Neuronal stem cell (in vitro differentiated cells): ENCODE data around the gene MFAP2.
A peak's percentile ranks its signal among the peaks of the same experiment; 100 is the strongest.
"Not testable (repeated sequence)": the region's sequence is repeated elsewhere in the genome, so short reads cannot be mapped to it uniquely, and the experiment has no call there.

Source experiments
- DNase-seq: peaks from one replicate; pipeline ENCODE4 v3.0.0-alpha.2; 2013; ENCODE audit warnings: low spot score
- H2AFZ ChIP-seq: one replicate; pipeline ENCODE4 v1.6.1; 2013; ENCODE audit warnings: mild to moderate bottlenecking, low read length, inconsistent platforms
- H2AK5ac ChIP-seq: 2 replicates; pipeline ENCODE4 v1.6.1; 2013; ENCODE audit warnings: low read depth, mild to moderate bottlenecking, inconsistent platforms, low read length, moderate library complexity, mixed read lengths
- H2BK120ac ChIP-seq: 2 replicates; pipeline ENCODE4 v1.6.1; 2013; ENCODE audit warnings: low read depth, mild to moderate bottlenecking, inconsistent platforms, low read length, moderate library complexity, mixed read lengths
- H2BK12ac ChIP-seq: one replicate; pipeline ENCODE4 v1.6.1; 2013; ENCODE audit warnings: low read length, inconsistent platforms
- H2BK15ac ChIP-seq: 2 replicates; pipeline ENCODE4 v1.6.1; 2013; ENCODE audit warnings: mild to moderate bottlenecking, low read length, inconsistent platforms, mixed read lengths
- H2BK5ac ChIP-seq: one replicate; pipeline ENCODE4 v1.6.1; 2013; ENCODE audit warnings: inconsistent platforms, mild to moderate bottlenecking, low read length, moderate library complexity
- H3K14ac ChIP-seq: one replicate; pipeline ENCODE4 v1.6.1; 2013; ENCODE audit warnings: low read length, inconsistent platforms
- H3K18ac ChIP-seq: 2 replicates; pipeline ENCODE4 v1.6.1; 2013; ENCODE audit warnings: low read length, inconsistent platforms
- H3K23ac ChIP-seq: 2 replicates; pipeline ENCODE4 v1.6.1; 2013; ENCODE audit warnings: low read depth, mild to moderate bottlenecking, mixed read lengths, low read length, inconsistent platforms; ENCODE audit not compliant: poor library complexity
- H3K27ac ChIP-seq: replicated peaks from 3 replicates; pipeline ENCODE4 v1.5.1; 2013; ENCODE audit warnings: low read length, inconsistent platforms
- H3K27me3 ChIP-seq, 3 experiments: 2 replicates each; pipeline ENCODE4 v1.6.1; 2013; ENCODE audit warnings: low read length in 3 of 3, mild to moderate bottlenecking in 2 of 3, inconsistent platforms in 1 of 3, low read depth in 1 of 3, mixed read lengths in 1 of 3, moderate library complexity in 1 of 3; ENCODE audit not compliant: control insufficient read depth in 3 of 3, insufficient read depth in 3 of 3
- H3K36me3 ChIP-seq, 2 donors: replicated peaks in 1 of 2; 2 replicates each; pipeline ENCODE4 v1.6.1; 2013; ENCODE audit warnings: low read length in 2 of 2; ENCODE audit not compliant: control insufficient read depth in 2 of 2, insufficient read depth in 2 of 2
- H3K4ac ChIP-seq: 2 replicates; pipeline ENCODE4 v1.6.1; 2013; ENCODE audit warnings: inconsistent platforms, mild to moderate bottlenecking, low read length, moderate library complexity
- H3K4me1 ChIP-seq, 2 donors: 1 replicate in 1 of 2; 2 replicates in 1 of 2; pipeline ENCODE4 v1.6.1; 2013; ENCODE audit warnings: low read length in 2 of 2, low read depth in 1 of 2; ENCODE audit not compliant: control insufficient read depth in 2 of 2, insufficient read depth in 1 of 2
- H3K4me2 ChIP-seq: one replicate; pipeline ENCODE4 v1.6.1; 2013; ENCODE audit warnings: mild to moderate bottlenecking, low read length, inconsistent platforms; ENCODE audit not compliant: insufficient read depth, poor library complexity, severe bottlenecking
- H3K4me3 ChIP-seq, 2 donors: 2 replicates each; pipeline ENCODE4 v1.5.1; 2013; ENCODE audit warnings: low read length in 2 of 2, mild to moderate bottlenecking in 2 of 2, inconsistent platforms in 1 of 2, moderate library complexity in 1 of 2
- H3K79me1 ChIP-seq: one replicate; pipeline ENCODE4 v1.6.1; 2013; ENCODE audit warnings: low read depth, mild to moderate bottlenecking, inconsistent platforms, low read length, moderate library complexity
- H3K9ac ChIP-seq: one replicate; pipeline ENCODE4 v1.6.1; 2013; ENCODE audit warnings: mild to moderate bottlenecking, low read depth, low read length, inconsistent platforms; ENCODE audit not compliant: poor library complexity
- H3K9me3 ChIP-seq, 2 donors: replicated peaks in 1 of 2; 2 replicates each; pipeline versions ENCODE3 to v1.6.1; 2013; ENCODE audit warnings: low read length in 2 of 2, mild to moderate bottlenecking in 2 of 2, inconsistent platforms in 1 of 2, low read depth in 1 of 2, mixed read lengths in 1 of 2, moderate library complexity in 1 of 2; ENCODE audit not compliant: control insufficient read depth in 2 of 2, insufficient read depth in 1 of 2
- H4K8ac ChIP-seq: one replicate; pipeline ENCODE4 v1.6.1; 2013; ENCODE audit warnings: low read depth, mild to moderate bottlenecking, inconsistent platforms, low read length, moderate library complexity
- H4K91ac ChIP-seq: one replicate; pipeline ENCODE4 v1.6.1; 2013; ENCODE audit warnings: low read length, low read depth, mild to moderate bottlenecking, inconsistent platforms; ENCODE audit not compliant: poor library complexity
- WGBS, 2 donors: extraction: QIAGEN DNeasy Blood & Tissue Kit; methylation state at CpG; one replicate each; pipeline ENCODE4 v1.1.7; 2013; ENCODE audit warnings: missing lambda C conversion rate in 2 of 2, mixed read lengths in 1 of 2; ENCODE audit not compliant: insufficient read length in 2 of 2, insufficient replicate concordance in 1 of 2; ENCODE audit errors: extremely low coverage in 2 of 2; 5-methylcytosine and 5-hydroxymethylcytosine counted together

The MFAP2 gene

GRCh38 chr1:16933945-16934344, 46.5 kb downstream of the MFAP2 start:
- H3K18ac ChIP-seq, H3K4me3 ChIP-seq, H2BK5ac ChIP-seq, H3K14ac ChIP-seq, H2AK5ac ChIP-seq, DNase-seq, H3K9me3 ChIP-seq, H3K79me1 ChIP-seq, H3K4ac ChIP-seq, H3K27ac ChIP-seq, H2BK12ac ChIP-seq, H3K4me1 ChIP-seq, H3K4me2 ChIP-seq, H2BK120ac ChIP-seq, H4K91ac ChIP-seq, H3K27me3 ChIP-seq, H3K9ac ChIP-seq, H4K8ac ChIP-seq, H2AFZ ChIP-seq, H2BK15ac ChIP-seq, H3K23ac ChIP-seq: not testable (repeated sequence)
- H3K36me3 ChIP-seq = peaks cover 38 to 51% of the 10 kb centered on the region in 2 donors

GRCh38 chr1:16931206-16931934, 49.0 kb downstream of the MFAP2 start:
- H2AFZ ChIP-seq, H4K91ac ChIP-seq, H2BK12ac ChIP-seq, H3K23ac ChIP-seq, H3K27ac ChIP-seq, H2BK5ac ChIP-seq, H3K14ac ChIP-seq, H3K4me3 ChIP-seq, H3K4me2 ChIP-seq, H2BK15ac ChIP-seq, DNase-seq, H3K4ac ChIP-seq, H3K27me3 ChIP-seq, H2BK120ac ChIP-seq, H2AK5ac ChIP-seq, H3K9me3 ChIP-seq, H3K18ac ChIP-seq, H3K9ac ChIP-seq: not testable (repeated sequence)
- Histone ChIP-seq H3K4me1 (peaks cover 18% of the 10 kb centered on the region in 2 donors), H3K36me3 (peaks cover 23 to 37% of the 10 kb centered on the region in 2 donors), H3K79me1 (peaks cover 17% of the 10 kb centered on the region), H4K8ac (peak overlapping the region; percentile 43)
- WGBS, 2 donors = no CpG with 5 or more reads among the region's 18 CpGs

GRCh38 chr1:16929146-16930041, 51.0 kb downstream of the MFAP2 start:
- H3K4me2 ChIP-seq, H2AFZ ChIP-seq, H3K4ac ChIP-seq, H2BK120ac ChIP-seq, H3K14ac ChIP-seq, H3K27me3 ChIP-seq, H3K9me3 ChIP-seq, H4K91ac ChIP-seq, H3K4me3 ChIP-seq, H2BK12ac ChIP-seq, H2BK5ac ChIP-seq, H3K27ac ChIP-seq, DNase-seq, H2BK15ac ChIP-seq: not testable (repeated sequence)
- Histone ChIP-seq H2AK5ac (peak overlapping the region; percentile 70), H3K79me1 (peaks cover 25% of the 10 kb centered on the region), H3K23ac (peak overlapping the region; percentile 43), H3K9ac (peak overlapping the region; percentile 60), H4K8ac (peak overlapping the region; percentile 43), H3K18ac (peak overlapping the region; percentile 57), H3K36me3 (peaks cover 20 to 29% of the 10 kb centered on the region in 2 donors), H3K4me1 (peaks cover 26 to 30% of the 10 kb centered on the region in 2 donors)
- no CpG with 5 or more reads among the region's 24 CpGs for WGBS, 2 donors
